PC-3 (cell line): ENCODE results near the gene EMILIN2. TPM values are rescaled to one million over a fixed set of nuclear protein-coding genes. Genes with fewer than 3 reads are reported as not detected.

Experiments used
- ATAC-seq: fragments of 200-7000 bp; cut with Tn5 transposase; 2 replicates; pipeline ENCODE4 v1.9.1; 2020; ENCODE audit warnings: mild to moderate bottlenecking, moderate library complexity
- BruUV-seq: library from RNA; stranded (reverse); fragments of 400-500 nt; replicated peaks from 2 replicates; lab custom pipeline; 2021; lab: Mats Ljungman, UMichigan
- CTCF ChIA-PET: fragments of 300-600 bp; sonication (Branson Sonifier 250); formaldehyde crosslinking; loops from one replicate; lab custom pipeline; 2022; ENCODE audit warnings: antibody characterized with exemption; lab: Charles Lee
- POLR2A ChIA-PET: fragments of 300-600 bp; sonication (Branson Sonifier 250); formaldehyde crosslinking; loops from one replicate; lab custom pipeline; 2022; ENCODE audit warnings: antibody characterized with exemption; ENCODE audit not compliant: unreplicated experiment; lab: Charles Lee
- DNase-seq: peaks from one replicate; pipeline ENCODE4 v3.0.0-alpha.2; 2015
- H2AFZ ChIP-seq: fragments of 300-600 bp; sonication (generic); 2 replicates; pipeline ENCODE4 v1.6.0; 2016; ENCODE audit warnings: antibody characterized with exemption, low read length
- H3F3A ChIP-seq: fragments of 300-600 bp; sonication (generic); one replicate; pipeline ENCODE4 v1.6.0; 2017; ENCODE audit warnings: antibody characterized with exemption, low read length, control low read depth, mild to moderate bottlenecking; ENCODE audit not compliant: unreplicated experiment
- H3K27ac ChIP-seq: fragments of 300-600 bp; sonication (generic); 2 replicates; pipeline ENCODE4 v1.5.1; 2016; ENCODE audit warnings: mild to moderate bottlenecking, low read length
- H3K27me3 ChIP-seq: fragments of 300-600 bp; sonication (generic); 2 replicates; pipeline ENCODE4 v1.6.1; 2016; ENCODE audit warnings: low read length, mixed read lengths
- H3K36me3 ChIP-seq: fragments of 300-600 bp; sonication (generic); 2 replicates; pipeline ENCODE4 v1.6.1; 2016; ENCODE audit warnings: low read depth, mixed run types, low read length, mixed read lengths
- H3K4me1 ChIP-seq: fragments of 300-600 bp; sonication (generic); 2 replicates; pipeline ENCODE4 v1.5.1; 2016; ENCODE audit warnings: low read length; ENCODE audit not compliant: insufficient read depth
- H3K4me2 ChIP-seq: fragments of 300-600 bp; sonication (generic); 2 replicates; pipeline ENCODE4 v1.6.0; 2016; ENCODE audit warnings: low read length
- H3K4me3 ChIP-seq: fragments of 300-600 bp; sonication (generic); 2 replicates; pipeline ENCODE4 v1.5.1; 2016; ENCODE audit warnings: mild to moderate bottlenecking, low read length, mixed read lengths
- H3K79me2 ChIP-seq: fragments of 300-600 bp; sonication (generic); 2 replicates; pipeline ENCODE4 v1.6.1; 2017; ENCODE audit warnings: low read length, mixed read lengths
- H3K9ac ChIP-seq: fragments of 300-600 bp; sonication (generic); 2 replicates; pipeline ENCODE4 v1.6.0; 2016; ENCODE audit warnings: mild to moderate bottlenecking, low read length
- H3K9me2 ChIP-seq: fragments of 300-600 bp; sonication (generic); replicated peaks from 2 replicates; pipeline ENCODE4 v1.6.1; 2016; ENCODE audit warnings: mixed run types, low read length, mixed read lengths
- H3K9me3 ChIP-seq: fragments of 300-600 bp; sonication (generic); 2 replicates; pipeline ENCODE4 v1.6.1; 2016; ENCODE audit warnings: low read length, mixed read lengths
- H4K20me1 ChIP-seq: fragments of 300-600 bp; sonication (generic); 2 replicates; pipeline ENCODE4 v1.6.1; 2016; ENCODE audit warnings: low read length, mixed read lengths
- CTCF ChIP-seq: fragments of 300-600 bp; sonication (generic); conservative IDR thresholded peaks from 2 replicates; pipeline ENCODE4 v1.5.1; 2017; ENCODE audit warnings: antibody characterized with exemption, low read depth, mild to moderate bottlenecking, low read length
- EZH2 ChIP-seq: fragments of 300-600 bp; sonication (generic); IDR thresholded peaks from one replicate; pipeline ENCODE4 v1.6.1; 2017; ENCODE audit warnings: antibody characterized with exemption, mild to moderate bottlenecking, low read length; ENCODE audit not compliant: unreplicated experiment
- EZH2phosphoT487 ChIP-seq: fragments of 300-600 bp; sonication (generic); IDR thresholded peaks from 2 replicates; pipeline ENCODE4 v1.6.1; 2018; ENCODE audit warnings: mild to moderate bottlenecking, antibody characterized with exemption, low read length, borderline replicate concordance
- intact Hi-C: fragments of 100-400 bp; cut with micrococcal nuclease; formaldehyde crosslinking; loops from 2 replicates; pipeline ENCODE4 v1.9.0; 2023
- total RNA-seq: library from RNA; depleted of rRNA; stranded (reverse); fragments of >200 nt; gene quantifications from 2 replicates; pipeline ENCODE4 v1.2.3, GENCODE V29; 2014

The EMILIN2 gene
- total RNA-seq, 1 experiment from 2014 or later = 17.1 TPM

DNA sequence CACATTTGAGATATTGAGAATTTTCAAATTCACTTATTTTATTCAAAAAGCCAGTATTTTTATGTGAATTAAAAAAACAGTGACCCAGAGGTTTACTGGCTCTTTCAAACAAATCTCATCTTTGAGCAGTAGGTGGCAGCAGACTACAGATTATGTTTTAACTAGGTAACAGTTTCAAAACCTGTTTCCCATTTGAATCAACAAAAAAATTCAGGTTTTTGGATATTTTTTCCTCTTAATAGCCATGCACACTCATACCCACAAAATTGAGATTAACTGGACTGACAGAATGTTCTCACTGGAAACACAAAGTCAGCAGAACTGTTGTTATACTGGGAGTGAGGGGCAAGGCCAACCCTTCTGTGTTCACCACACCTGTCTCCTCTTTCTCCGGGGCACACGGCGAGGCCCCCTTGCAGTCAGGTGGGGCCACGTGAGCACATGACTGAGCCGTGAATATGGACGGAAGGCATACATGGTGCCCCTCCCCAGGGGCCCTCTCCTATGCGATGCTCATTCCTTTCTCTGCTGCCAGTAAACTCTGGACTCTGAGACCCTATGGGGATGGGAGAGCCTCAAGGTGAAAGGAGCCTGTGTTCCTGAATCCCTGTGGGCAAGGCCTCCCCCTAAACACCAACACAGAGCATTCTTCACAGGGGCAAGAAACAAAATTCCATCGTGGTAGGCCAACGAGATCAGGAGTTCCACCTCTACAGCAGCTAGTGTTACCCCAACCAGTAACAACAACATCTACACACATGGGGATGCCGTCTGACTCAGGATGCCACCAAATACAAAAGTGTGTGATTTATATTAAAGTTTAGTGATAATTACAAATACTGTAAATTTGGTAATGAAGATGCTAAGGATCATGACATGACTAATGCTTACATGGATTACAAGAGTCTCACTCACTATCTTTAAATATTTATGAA is 85.7 kb downstream of the EMILIN2 start:
- Histone ChIP-seq H3K9me2 (no peaks in the 10 kb centered on the region), H3K36me3 (peaks cover under 1% of the 10 kb centered on the region; the same call in 1 of the 2 replicates), H3K9ac (no peak overlapping the region), H3K4me1 (no peaks in the 10 kb centered on the region), H3K27me3 (no peaks in the 10 kb centered on the region), H4K20me1 (no peaks in the 10 kb centered on the region), H3F3A (no peaks in the 10 kb centered on the region), H3K79me2 (no peaks in the 10 kb centered on the region), H3K4me2 (no peak overlapping the region), H3K27ac (no peak overlapping the region), H3K9me3 (no peaks in the 10 kb centered on the region), H3K4me3 (no peak overlapping the region), H2AFZ (no peak overlapping the region)
- BruUV-seq = no TSS peak
- ChIA-PET POLR2A (no interaction called here), CTCF (interaction anchor here (0.7 to 2.0 kb wide), 6 partner anchors 16 to 313 kb away, joined by 3 to 9 read pairs (median 4); no protein-coding TSS in a partner anchor)
- intact Hi-C loops = loop anchor here (1.0 to 5.0 kb wide), 6 partner anchors 52 to 314 kb away; partner anchors contain the start of gene LPIN2
- ATAC-seq = peak; percentile 61
- TF ChIP-seq EZH2phosphoT487 (no peak), CTCF (peak; percentile 89)
- DNase-seq = peak; percentile 87

DNA sequence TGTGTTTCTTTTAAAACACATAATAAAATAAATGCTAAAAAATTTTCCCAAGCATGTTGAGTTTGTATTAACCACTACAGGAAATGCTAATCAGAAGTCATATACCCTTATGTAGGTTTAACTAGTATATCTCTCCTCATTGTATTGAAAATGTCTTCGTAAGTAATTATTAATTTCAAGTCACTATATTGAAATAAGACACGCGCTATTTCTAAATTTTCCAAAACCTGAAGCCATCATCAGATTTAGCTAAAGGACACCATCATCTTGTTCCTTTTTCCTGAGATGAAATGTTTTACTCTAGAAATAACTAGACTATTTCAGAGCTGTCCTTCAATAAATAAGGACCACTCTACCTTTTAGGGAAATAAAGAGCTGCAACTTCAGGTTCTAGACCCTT is 87.2 kb downstream of the EMILIN2 start:
- BruUV-seq = no TSS peak
- DNase-seq (no peak), ATAC-seq (no peak)
- Histone ChIP-seq H3K79me2 (no peaks in the 10 kb centered on the region), H3K4me3 (no peak overlapping the region), H3K27ac (no peak overlapping the region), H3K9ac (no peak overlapping the region), H2AFZ (no peak overlapping the region), H3K9me3 (no peaks in the 10 kb centered on the region), H3K9me2 (no peaks in the 10 kb centered on the region), H3K4me1 (no peaks in the 10 kb centered on the region), H3K4me2 (no peak overlapping the region), H3F3A (no peaks in the 10 kb centered on the region), H3K36me3 (peaks cover 2% of the 10 kb centered on the region; the same call in 1 of the 2 replicates), H3K27me3 (no peaks in the 10 kb centered on the region), H4K20me1 (no peaks in the 10 kb centered on the region)
- intact Hi-C loops = loop anchor here (2.0 to 5.0 kb wide), 3 partner anchors 51 to 217 kb away; partner anchors contain the start of gene LPIN2
- POLR2A ChIA-PET = no interaction called here
- TF ChIP-seq EZH2phosphoT487 (no peak), CTCF (no peak), EZH2 (no peak)
- CTCF ChIA-PET = interaction anchor here (0.6 to 2.0 kb wide), 5 partner anchors 14 to 312 kb away, joined by 3 to 17 read pairs (median 6); no protein-coding TSS in a partner anchor
